Stimulated activated CD4-positive, alpha-beta T cell treated with anti-CD3 and anti-CD28 coated beads, Interleukin-1b, Interleukin-23, amount 100 ng/mL, for 48 hours (primary cell): ENCODE data around the gene CTAG1B.
"Not testable (repeated sequence)": the region's sequence is repeated elsewhere in the genome, so short reads cannot be mapped to it uniquely, and the experiment has no call there.

ENCODE experiments used
- DNase-seq: peaks from one replicate; pipeline ENCODE4 v3.0.0-alpha.2; 2020

CTAG1B gene

DNA sequence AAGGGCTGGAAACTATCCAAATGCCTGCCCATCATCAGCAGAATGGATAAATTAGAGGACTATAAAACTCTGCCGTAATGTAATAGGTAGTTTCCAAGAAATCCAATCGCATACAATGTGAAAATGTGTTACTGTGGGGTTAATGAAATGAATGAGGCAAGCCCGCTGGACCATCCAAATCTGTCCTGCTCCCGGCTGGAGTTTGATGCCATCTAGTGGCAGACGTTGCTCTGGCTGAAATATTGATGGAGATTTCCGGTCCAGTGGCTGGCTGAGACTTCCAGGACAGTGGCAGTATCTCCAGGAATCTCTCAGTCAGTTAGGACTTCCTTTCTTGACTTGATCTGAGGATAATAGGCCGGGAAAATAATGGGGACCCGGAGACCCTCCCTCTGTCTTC is 36.1 kb downstream of the CTAG1B start:
- DNase-seq: not testable (repeated sequence)

DNA sequence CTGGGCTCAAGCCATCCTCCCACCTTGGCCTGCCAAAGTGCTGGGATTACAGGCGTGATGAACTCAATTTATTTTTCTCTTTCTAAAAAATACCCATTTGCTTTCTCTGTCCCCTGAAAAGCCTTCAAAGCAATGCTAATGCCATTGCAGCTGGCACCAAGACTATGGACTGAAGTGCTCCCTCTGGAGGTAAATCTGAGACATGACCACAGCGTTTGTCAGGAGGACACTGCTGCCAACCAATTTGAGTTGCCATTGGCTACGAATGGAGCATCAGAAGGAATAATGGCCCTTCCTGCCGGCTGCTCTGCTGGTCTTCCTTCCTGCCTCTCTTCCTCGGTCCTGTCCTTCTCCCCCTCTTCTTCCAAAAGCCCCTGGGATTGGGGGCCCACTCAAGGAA is 44.0 kb downstream of the CTAG1B start:
- not testable (repeated sequence) for DNase-seq

- not testable (repeated sequence) for DNase-seq
Measured at GRCh38 chrX:154573061-154573460, 46.0 kb downstream of the CTAG1B start.

GRCh38 chrX:154570361-154570760 is 48.7 kb downstream of the CTAG1B start:
- not testable (repeated sequence) for DNase-seq
